SK-N-SH treated with all-trans-retinoic acid at 6 μM for 48 hours (cell line): ENCODE results near the gene YIPF1.
"Not testable (repeated sequence)": the region's sequence is repeated elsewhere in the genome, so short reads cannot be mapped to it uniquely, and the experiment has no call there.

ENCODE experiments used
- ATAC-seq: fragments of 200-7000 bp; cut with Tn5 transposase; 3 replicates; pipeline ENCODE4 v1.9.1; 2020; ENCODE audit warnings: mild to moderate bottlenecking, moderate library complexity
- ARNTL ChIP-seq: fragments of 450-650 bp; formaldehyde crosslinking; IDR thresholded peaks from 2 replicates; pipeline ENCODE4 v1.5.0; 2020; ENCODE audit warnings: low read depth, mild to moderate bottlenecking, moderate library complexity, borderline replicate concordance
- CREB5 ChIP-seq: fragments of 250-450 bp; sonication (Bioruptor Pico); IDR thresholded peaks from 2 replicates; pipeline ENCODE4 v1.5.1; 2020; ENCODE audit warnings: low read depth, mild to moderate bottlenecking, moderate library complexity
- CSDC2 ChIP-seq: fragments of 250-450 bp; sonication (Bioruptor Pico); IDR thresholded peaks from 2 replicates; pipeline ENCODE4 v1.5.0; 2020; ENCODE audit warnings: mild to moderate bottlenecking, moderate library complexity
- CSRNP3 ChIP-seq: fragments of 250-450 bp; sonication (Bioruptor Pico); IDR thresholded peaks from 2 replicates; pipeline ENCODE4 v1.5.1; 2021; ENCODE audit warnings: mild to moderate bottlenecking, moderate library complexity
- ESRRG ChIP-seq: fragments of 250-450 bp; sonication (Bioruptor Pico); IDR thresholded peaks from 2 replicates; pipeline ENCODE4 v1.6.1; 2021; ENCODE audit warnings: mild to moderate bottlenecking
- GLIS3 ChIP-seq: fragments of 250-450 bp; sonication (Bioruptor Pico); IDR thresholded peaks from 2 replicates; pipeline ENCODE4 v1.5.0; 2020; ENCODE audit warnings: mild to moderate bottlenecking, moderate library complexity
- PATZ1 ChIP-seq: fragments of 250-450 bp; sonication (Bioruptor Pico); IDR thresholded peaks from 2 replicates; pipeline ENCODE4 v1.8.0; 2020; ENCODE audit warnings: mild to moderate bottlenecking, moderate library complexity, borderline replicate concordance
- POU6F1 ChIP-seq: fragments of 250-450 bp; sonication (Bioruptor Pico); IDR thresholded peaks from 2 replicates; pipeline ENCODE4 v1.8.0; 2021; ENCODE audit warnings: low read depth, mild to moderate bottlenecking, moderate library complexity, borderline replicate concordance
- PPARA ChIP-seq: fragments of 250-450 bp; sonication (Bioruptor Pico); IDR thresholded peaks from 2 replicates; pipeline ENCODE4 v1.5.0; 2020; ENCODE audit warnings: mild to moderate bottlenecking, borderline replicate concordance
- RARB ChIP-seq: fragments of 250-450 bp; sonication (Bioruptor Pico); IDR thresholded peaks from 2 replicates; pipeline ENCODE4 v1.8.0; 2021; ENCODE audit warnings: mild to moderate bottlenecking, moderate library complexity
- SNAI2 ChIP-seq: fragments of 250-450 bp; sonication (Bioruptor Pico); IDR thresholded peaks from 2 replicates; pipeline ENCODE4 v1.5.0; 2020; ENCODE audit warnings: mild to moderate bottlenecking, moderate library complexity
- TCF4 ChIP-seq: fragments of 250-450 bp; sonication (Bioruptor Pico); IDR thresholded peaks from 2 replicates; pipeline ENCODE4 v1.8.0; 2021; ENCODE audit warnings: mild to moderate bottlenecking, moderate library complexity, borderline replicate concordance
- TOX ChIP-seq: fragments of 250-450 bp; sonication (Bioruptor Pico); IDR thresholded peaks from 2 replicates; pipeline ENCODE4 v1.8.0; 2021; ENCODE audit warnings: mild to moderate bottlenecking, moderate library complexity, borderline replicate concordance
- TSHZ2 ChIP-seq: fragments of 250-450 bp; sonication (Bioruptor Pico); IDR thresholded peaks from 2 replicates; pipeline ENCODE4 v1.5.0; 2020; ENCODE audit warnings: mild to moderate bottlenecking, moderate library complexity
- ZC3H10 ChIP-seq: fragments of 250-450 bp; sonication (Bioruptor Pico); IDR thresholded peaks from 2 replicates; pipeline ENCODE4 v1.5.1; 2021; ENCODE audit warnings: mild to moderate bottlenecking, moderate library complexity
- ZFP3 ChIP-seq: fragments of 250-450 bp; sonication (Bioruptor Pico); IDR thresholded peaks from 2 replicates; pipeline ENCODE4 v1.5.0; 2020; ENCODE audit warnings: mild to moderate bottlenecking, moderate library complexity
- ZFP30 ChIP-seq: fragments of 450-650 bp; formaldehyde crosslinking; IDR thresholded peaks from 2 replicates; pipeline ENCODE4 v1.5.0; 2022; ENCODE audit warnings: mild to moderate bottlenecking, moderate library complexity
- ZNF565 ChIP-seq: fragments of 450-650 bp; formaldehyde crosslinking; conservative IDR thresholded peaks from 2 replicates; pipeline ENCODE4 v1.5.0; 2020; ENCODE audit warnings: low read depth, mild to moderate bottlenecking, moderate library complexity
- ZNF8 ChIP-seq: fragments of 450-650 bp; formaldehyde crosslinking; IDR thresholded peaks from 2 replicates; pipeline ENCODE4 v1.5.0; 2020; ENCODE audit warnings: mild to moderate bottlenecking, moderate library complexity

The YIPF1 gene

GRCh38 chr1:53888681-53889080, 916 bp downstream of the YIPF1 start (continued):
- no peak for TF ChIP-seq ZNF565

GRCh38 chr1:53883600-53883999, 6.0 kb downstream of the YIPF1 start:
- not testable (repeated sequence) for ATAC-seq

- not testable (repeated sequence) for ATAC-seq
- TF ChIP-seq ZNF8 = 0 out of 2 replicates have a peak, but pooled peaks have one; percentile 15
Measured at GRCh38 chr1:53881853-53882252, 7.7 kb downstream of the YIPF1 start.

- TF ChIP-seq ZNF565 (no peak), ZC3H10 (no peak), PATZ1 (CRISPR knock-in tag) (no peak), RARB (CRISPR knock-in tag) (no peak), ZFP3 (no peak), PPARA (no peak), SNAI2 (CRISPR knock-in tag) (no peak), ZFP30 (CRISPR knock-in tag) (no peak), POU6F1 (no peak)
- peak; percentile 54 for ATAC-seq
Measured at GRCh38 chr1:53878492-53879105, 11.0 kb downstream of the YIPF1 start.

GRCh38 chr1:53875150-53875549, 14.4 kb downstream of the YIPF1 start:
- ATAC-seq = not testable (repeated sequence)

- TF ChIP-seq GLIS3 (no peak), SNAI2 (CRISPR knock-in tag) (no peak), ZFP30 (CRISPR knock-in tag) (no peak), CREB5 (CRISPR knock-in tag) (no peak), ARNTL (CRISPR knock-in tag) (no peak), TSHZ2 (no peak), CSRNP3 (CRISPR knock-in tag) (no peak), TCF4 (CRISPR knock-in tag) (no peak), ZNF8 (no peak), ESRRG (CRISPR knock-in tag) (no peak), CSDC2 (CRISPR knock-in tag) (no peak), TOX (no peak), PATZ1 (CRISPR knock-in tag) (no peak), PPARA (no peak)
Measured at GRCh38 chr1:53871773-53872484, 17.7 kb downstream of the YIPF1 start.

More at GRCh38 chr1:53871773-53872484, 17.7 kb downstream of the YIPF1 start:
- no peak for ATAC-seq
